Kidney (tissue), 14 donors: ENCODE data around the gene SRRM3. TPM values are rescaled to one million over a fixed set of nuclear protein-coding genes. Genes with fewer than 3 reads are reported as not detected.

ENCODE experiments used
- DNase-seq, 5 donors: peaks; one replicate each; pipeline ENCODE4 v3.0.0-alpha.2; 2013 to 2020
- FAIRE-seq: peaks from 2 replicates; lab custom pipeline; 2012; peaks lifted over from hg19 to GRCh38; lab: Jason Lieb, UNC
- H3K27ac ChIP-seq, 2 donors: one replicate each; pipeline ENCODE4 v1.7.0; 2013; ENCODE audit warnings: low read depth in 2 of 2, low read length in 2 of 2, inconsistent platforms in 1 of 2
- H3K27me3 ChIP-seq: one replicate; pipeline ENCODE4 v1.7.1; 2013; ENCODE audit warnings: low read length, inconsistent platforms; ENCODE audit not compliant: control insufficient read depth, insufficient read depth
- H3K36me3 ChIP-seq, 3 donors: one replicate each; pipeline versions ENCODE4 v1.7.0 to v1.7.1; 2013; ENCODE audit warnings: low read length in 3 of 3, control low read depth in 1 of 3, inconsistent platforms in 1 of 3; ENCODE audit not compliant: insufficient read depth in 3 of 3, control insufficient read depth in 2 of 3
- H3K4me1 ChIP-seq, 3 donors: one replicate each; pipeline versions ENCODE4 v1.7.0 to v1.7.1; 2013; ENCODE audit warnings: low read length in 3 of 3, inconsistent platforms in 1 of 3, low read depth in 1 of 3; ENCODE audit not compliant: control insufficient read depth in 2 of 3, insufficient read depth in 2 of 3
- H3K4me3 ChIP-seq, 3 donors: one replicate each; pipeline versions ENCODE4 v1.7.0 to v1.8.1; 2013; ENCODE audit warnings: low read length in 3 of 3, control low read depth in 1 of 3, inconsistent platforms in 1 of 3
- H3K9ac ChIP-seq, 3 donors: one replicate each; pipeline versions ENCODE4 v1.7.0 to v1.7.1; 2013; ENCODE audit warnings: low read length in 3 of 3, control low read depth in 1 of 3, inconsistent platforms in 1 of 3
- H3K9me3 ChIP-seq, 3 donors: one replicate each; pipeline versions ENCODE4 v1.7.0 to v1.7.1; 2013; ENCODE audit warnings: low read length in 3 of 3, control low read depth in 1 of 3, inconsistent platforms in 1 of 3; ENCODE audit not compliant: control insufficient read depth in 2 of 3, insufficient read depth in 1 of 3
- intact Hi-C: fragments of 100-400 bp; cut with DNase I; formaldehyde crosslinking; loops from one replicate; pipeline ENCODE4 v1.11.1; 2022
- polyA plus RNA-seq: library from polyadenylated mRNA; stranded (reverse); fragments of 350-450 nt; fragmentation: Illumina TruSeq; extraction: RNeasy Lipid Tissue Mini Kit (QIAGEN cat#74804); gene quantifications from one replicate; pipeline ENCODE4 v1.2.3, GENCODE V29; 2014; ENCODE audit warnings: low read depth, low replicate concordance; ENCODE audit not compliant: insufficient read depth
- total RNA-seq: library from RNA; stranded (reverse); fragmentation: NEBNext Ultra II Directional; extraction: Animal tissue kit (Norgen Biotek cat#: 25700); gene quantifications from one replicate; pipeline ENCODE4 v1.2.1, GENCODE V29; 2021
- TF ChIP-seq, protein P1 (sequence below): IDR thresholded peaks from 3 replicates; pipeline ENCODE4 v1.5.1; 2012; ENCODE audit warnings: mild to moderate bottlenecking, moderate library complexity, borderline replicate concordance; ENCODE audit not compliant: insufficient read depth; ENCODE audit errors: extremely low read depth
- donor health status: control.
- donor health status: control.
- donor health status: control.
- donor health status: control.
- donor health status: control.
- donor health status: DM: yes; HTN: yes; CAD: no.
- donor health status: Normal renal cell carcinoma (clear cell type).

Gene SRRM3
- total and polyA plus RNA-seq, 2 donors from 2014 or later: 0.99 to 1.0 TPM

DNA sequence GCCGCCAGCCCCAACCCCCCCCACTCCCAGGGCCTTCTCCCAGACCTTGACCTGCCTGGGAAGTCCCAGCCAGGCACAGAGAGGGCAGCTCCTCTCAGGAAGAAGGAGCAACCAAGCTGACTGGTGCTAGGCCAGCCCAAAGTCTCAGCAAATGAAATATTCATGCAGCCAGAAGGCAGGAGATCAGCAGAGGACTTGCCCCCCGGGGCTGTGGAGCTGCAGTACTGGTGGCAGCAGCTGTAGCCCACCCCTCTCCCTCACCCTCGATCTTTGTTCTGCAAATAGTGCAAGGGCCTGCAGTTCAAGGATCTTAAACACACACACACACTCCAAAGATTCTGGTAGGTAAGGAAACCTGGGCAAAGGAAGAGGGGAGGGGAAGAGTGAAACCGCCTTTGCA lies 3.5 kb upstream of the SRRM3 start:
- no peaks in the 10 kb centered on the region for H3K36me3 ChIP-seq
- H3K4me1 ChIP-seq: no peaks in the 10 kb centered on the region
- intact Hi-C loops: no loop called here
- H3K4me3 ChIP-seq: no peak overlapping the region
- DNase-seq (no peak), FAIRE-seq (no peak)
- H3K27me3 ChIP-seq: no peaks in the 10 kb centered on the region
- H3K9me3 ChIP-seq: no peaks in the 10 kb centered on the region
- H3K9ac ChIP-seq: no peak overlapping the region
- no peak overlapping the region for H3K27ac ChIP-seq
- TF ChIP-seq, protein P1, sequence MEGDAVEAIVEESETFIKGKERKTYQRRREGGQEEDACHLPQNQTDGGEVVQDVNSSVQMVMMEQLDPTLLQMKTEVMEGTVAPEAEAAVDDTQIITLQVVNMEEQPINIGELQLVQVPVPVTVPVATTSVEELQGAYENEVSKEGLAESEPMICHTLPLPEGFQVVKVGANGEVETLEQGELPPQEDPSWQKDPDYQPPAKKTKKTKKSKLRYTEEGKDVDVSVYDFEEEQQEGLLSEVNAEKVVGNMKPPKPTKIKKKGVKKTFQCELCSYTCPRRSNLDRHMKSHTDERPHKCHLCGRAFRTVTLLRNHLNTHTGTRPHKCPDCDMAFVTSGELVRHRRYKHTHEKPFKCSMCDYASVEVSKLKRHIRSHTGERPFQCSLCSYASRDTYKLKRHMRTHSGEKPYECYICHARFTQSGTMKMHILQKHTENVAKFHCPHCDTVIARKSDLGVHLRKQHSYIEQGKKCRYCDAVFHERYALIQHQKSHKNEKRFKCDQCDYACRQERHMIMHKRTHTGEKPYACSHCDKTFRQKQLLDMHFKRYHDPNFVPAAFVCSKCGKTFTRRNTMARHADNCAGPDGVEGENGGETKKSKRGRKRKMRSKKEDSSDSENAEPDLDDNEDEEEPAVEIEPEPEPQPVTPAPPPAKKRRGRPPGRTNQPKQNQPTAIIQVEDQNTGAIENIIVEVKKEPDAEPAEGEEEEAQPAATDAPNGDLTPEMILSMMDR: no peak

DNA sequence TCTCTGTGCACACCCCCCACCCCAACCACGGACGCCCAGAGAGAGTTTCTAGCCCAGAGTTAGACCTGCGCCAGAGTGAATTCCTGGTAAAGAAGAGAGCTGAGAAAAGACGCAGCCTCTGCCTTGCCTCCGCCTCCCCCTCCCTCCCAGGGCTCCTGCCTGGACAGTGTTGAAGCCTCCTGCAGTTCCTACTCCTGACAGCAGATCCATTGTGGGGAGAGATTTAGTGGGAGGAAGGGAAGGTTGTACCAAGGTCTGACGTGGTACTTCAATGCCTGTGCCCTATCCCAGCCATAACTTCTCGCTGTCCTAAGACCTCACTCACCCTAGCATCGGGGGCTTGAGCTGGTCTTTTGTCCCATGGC lies 952 bp downstream of the SRRM3 start:
- no peak for FAIRE-seq
- no peaks in the 10 kb centered on the region for H3K9me3 ChIP-seq
- no peak for DNase-seq

DNA sequence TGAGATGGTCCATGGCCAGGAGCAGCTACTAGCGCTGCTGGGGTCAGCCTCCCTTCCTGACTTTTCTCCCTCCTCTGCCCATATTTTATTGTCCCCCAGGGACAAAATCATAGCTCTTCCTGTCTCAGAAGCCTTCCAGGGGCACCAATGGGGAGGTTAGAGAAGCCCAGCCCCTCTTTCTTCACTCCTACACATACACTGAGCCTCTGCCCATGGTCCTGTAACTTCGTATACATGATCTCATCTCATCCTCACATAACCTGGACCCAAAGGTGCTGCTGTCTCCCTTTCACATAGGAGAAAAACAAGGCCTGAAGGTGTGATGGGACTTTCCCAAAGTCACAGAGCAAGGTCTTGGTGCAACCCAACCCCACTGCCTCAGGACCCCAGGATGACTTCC lies 2.5 kb downstream of the SRRM3 start:
- no peak overlapping the region for H3K27ac ChIP-seq
- no peak for DNase-seq
- H3K36me3 ChIP-seq: no peaks in the 10 kb centered on the region
- no peaks in the 10 kb centered on the region for H3K4me1 ChIP-seq
- H3K27me3 ChIP-seq: no peaks in the 10 kb centered on the region
- H3K9me3 ChIP-seq: no peaks in the 10 kb centered on the region
- no peak overlapping the region for H3K4me3 ChIP-seq
- TF ChIP-seq, protein P1: no peak
- intact Hi-C loops: no loop called here
- no peak for FAIRE-seq
- no peak overlapping the region for H3K9ac ChIP-seq

More for the DNA sequence above, 952 bp downstream of the SRRM3 start:
- intact Hi-C loops: no loop called here
- H3K4me1 ChIP-seq: no peaks in the 10 kb centered on the region
- H3K36me3 ChIP-seq: no peaks in the 10 kb centered on the region
- no peak overlapping the region for H3K27ac ChIP-seq
- TF ChIP-seq, protein P1: no peak
- no peak overlapping the region for H3K9ac ChIP-seq
- H3K27me3 ChIP-seq: no peaks in the 10 kb centered on the region
- H3K4me3 ChIP-seq: no peak overlapping the region

DNA sequence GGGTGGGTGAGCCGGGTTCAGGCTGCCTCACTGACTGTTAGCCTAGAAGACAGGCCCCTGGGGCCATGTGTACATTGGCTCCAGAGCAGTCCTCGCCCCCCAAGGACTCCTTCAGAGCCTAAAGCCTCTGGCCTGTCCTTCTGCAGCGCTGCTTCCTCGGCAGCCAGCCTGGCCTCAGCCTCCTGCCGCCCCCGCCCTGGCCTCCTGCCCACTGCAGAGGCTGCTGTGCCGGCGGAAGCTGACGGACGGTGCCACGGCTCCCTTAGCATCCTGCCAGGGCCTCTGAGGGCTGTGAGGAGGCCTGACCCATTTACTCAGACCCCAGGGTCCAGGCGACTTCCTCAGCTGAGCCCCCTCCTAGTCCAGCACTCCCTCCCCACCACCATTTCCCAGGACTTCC lies 4.9 kb downstream of the SRRM3 start:
- no peaks in the 10 kb centered on the region for H3K27me3 ChIP-seq

More for the DNA sequence above, 4.9 kb downstream of the SRRM3 start:
- FAIRE-seq (no peak), DNase-seq (no peak)
- TF ChIP-seq, protein P1: no peak
- H3K9ac ChIP-seq: no peak overlapping the region
- H3K4me1 ChIP-seq: no peaks in the 10 kb centered on the region
- no peak overlapping the region for H3K4me3 ChIP-seq
- H3K36me3 ChIP-seq: no peaks in the 10 kb centered on the region
- intact Hi-C loops: no loop called here
- no peaks in the 10 kb centered on the region for H3K9me3 ChIP-seq
- H3K27ac ChIP-seq: no peak overlapping the region
